GM03348 (cell line): ENCODE results near the gene ERP44.
A peak's percentile ranks its signal among the peaks of the same experiment; 100 is the strongest.
"Not testable (repeated sequence)": the region's sequence is repeated elsewhere in the genome, so short reads cannot be mapped to it uniquely, and the experiment has no call there.

Experiments used
- DNase-seq: peaks from one replicate; pipeline ENCODE4 v3.0.0; 2012; ENCODE audit warnings: low spot score

The ERP44 gene

DNA sequence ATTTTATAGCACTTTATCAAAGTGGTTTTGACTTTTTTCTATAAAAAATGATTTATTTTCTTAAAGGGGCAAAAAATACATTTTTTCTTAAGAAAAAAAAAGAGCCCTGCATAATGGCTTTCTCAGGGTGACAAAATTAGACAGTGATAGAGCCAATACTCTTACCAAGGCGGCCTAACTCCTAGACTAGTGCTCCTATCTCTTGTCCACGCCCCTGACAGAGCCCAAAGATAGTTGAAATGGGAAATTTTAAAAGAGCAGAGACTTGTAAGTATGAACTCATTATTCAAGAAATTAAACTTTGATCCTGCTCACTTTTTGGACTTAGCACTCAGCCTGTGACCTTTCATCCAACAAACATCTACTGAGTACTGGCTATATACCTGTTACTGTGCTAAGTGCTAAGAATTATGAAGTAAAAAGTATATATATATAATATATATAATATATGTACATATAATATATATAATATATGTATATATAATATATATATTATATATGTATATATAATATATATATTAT, 1.4 kb upstream of the ERP44 start:
- no peak for DNase-seq

DNA sequence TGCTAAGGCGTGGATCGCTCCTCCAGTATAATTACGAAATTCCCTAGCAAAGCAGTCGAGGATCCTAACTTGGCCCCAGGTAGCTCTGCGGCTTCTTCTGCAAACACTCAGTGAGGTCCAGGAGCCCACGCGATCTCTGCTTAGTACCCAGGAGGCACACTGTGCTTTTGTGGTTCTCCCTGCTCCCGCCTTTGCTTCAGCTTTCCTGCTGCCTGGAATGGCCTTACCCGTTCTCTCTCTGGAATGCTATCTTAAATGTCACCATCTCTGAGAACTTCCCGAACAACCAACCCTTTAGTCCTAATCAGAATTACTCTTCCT, 882 bp upstream of the ERP44 start:
- no peak for DNase-seq

DNA sequence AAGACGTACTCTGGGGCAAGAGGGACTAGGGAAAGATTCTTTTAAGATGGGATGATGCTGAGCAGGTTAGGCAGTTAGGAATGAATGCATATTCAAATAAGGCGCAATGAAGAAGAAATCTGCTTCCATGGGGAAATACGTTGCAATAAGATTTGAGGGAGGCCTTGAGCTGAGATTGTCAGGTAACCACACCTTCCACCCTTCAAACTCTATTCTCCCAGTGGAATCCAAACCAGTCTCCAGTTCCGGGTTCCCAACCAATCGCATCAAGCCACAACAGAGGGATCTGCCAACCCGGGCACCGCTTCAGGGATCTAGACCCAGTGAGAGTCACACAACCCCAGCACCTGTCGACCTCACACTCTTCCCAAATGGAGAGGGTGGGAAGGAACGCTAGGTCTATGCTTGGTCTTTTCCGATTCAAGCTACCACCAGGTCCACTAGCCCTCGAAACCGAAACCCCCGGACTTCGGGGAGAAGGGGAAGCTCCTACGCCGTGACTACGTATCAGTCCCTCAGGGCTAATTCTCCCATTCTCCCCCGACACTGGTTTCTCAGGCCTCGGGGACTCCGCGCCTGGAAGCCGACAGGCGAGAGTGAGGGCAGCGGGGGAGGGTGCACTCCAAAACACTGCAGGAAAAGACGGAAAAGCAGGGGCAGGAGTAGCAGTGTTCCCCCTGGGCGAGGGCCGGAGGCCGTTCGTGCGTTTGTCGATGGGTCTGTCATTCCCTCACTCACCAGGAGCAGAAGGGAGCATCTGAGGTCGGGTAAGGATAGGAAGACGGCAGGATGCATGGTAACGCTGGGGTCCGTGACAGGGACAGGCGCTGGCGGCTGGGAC, 534 bp downstream of the ERP44 start:
- peak; percentile 52 for DNase-seq

DNA sequence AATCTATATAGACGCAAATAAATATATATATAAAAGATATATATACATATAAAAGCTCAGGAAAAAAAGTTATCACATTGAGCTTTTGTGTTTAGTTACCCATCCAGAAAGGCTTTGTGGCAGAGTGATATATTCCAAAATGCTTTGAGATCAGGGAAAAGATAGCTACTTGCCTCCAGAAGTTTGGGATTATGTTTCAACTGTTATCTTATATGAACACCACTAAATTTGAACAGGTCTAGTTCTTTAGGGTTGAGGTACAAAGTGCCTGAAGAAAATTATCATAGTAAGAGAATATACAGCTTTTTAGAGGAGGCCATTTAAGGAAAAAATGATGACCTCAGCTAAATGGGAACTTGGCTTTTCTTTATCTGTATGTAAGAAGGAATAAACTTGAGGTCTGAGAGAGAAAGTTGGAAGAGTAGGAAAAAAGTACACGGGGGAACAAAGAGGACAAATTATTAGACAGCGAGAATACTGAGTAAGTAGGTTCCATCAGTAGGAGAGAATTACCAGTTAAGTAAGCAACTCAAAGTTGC, 2.4 kb downstream of the ERP44 start:
- no peak for DNase-seq

DNA sequence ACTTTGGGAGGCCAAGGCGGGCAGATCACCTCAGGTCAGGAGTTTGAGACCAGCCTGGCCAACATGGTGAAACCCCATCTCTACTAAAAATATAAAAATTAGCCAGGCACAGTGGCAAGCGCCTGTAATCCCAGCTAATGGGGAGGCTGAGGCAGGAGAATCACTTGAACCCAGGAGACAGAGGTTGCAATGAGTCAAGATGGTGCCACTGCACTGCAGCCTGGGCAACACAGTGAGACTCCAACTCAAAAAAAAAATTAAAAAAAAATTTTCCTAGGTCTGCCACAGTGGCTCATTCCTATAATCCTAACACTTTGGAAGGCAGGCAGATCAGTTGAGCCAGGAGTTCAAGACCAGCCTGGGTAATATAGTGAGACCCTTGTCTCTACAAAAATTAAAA, 4.4 kb downstream of the ERP44 start:
- DNase-seq = not testable (repeated sequence)

DNA sequence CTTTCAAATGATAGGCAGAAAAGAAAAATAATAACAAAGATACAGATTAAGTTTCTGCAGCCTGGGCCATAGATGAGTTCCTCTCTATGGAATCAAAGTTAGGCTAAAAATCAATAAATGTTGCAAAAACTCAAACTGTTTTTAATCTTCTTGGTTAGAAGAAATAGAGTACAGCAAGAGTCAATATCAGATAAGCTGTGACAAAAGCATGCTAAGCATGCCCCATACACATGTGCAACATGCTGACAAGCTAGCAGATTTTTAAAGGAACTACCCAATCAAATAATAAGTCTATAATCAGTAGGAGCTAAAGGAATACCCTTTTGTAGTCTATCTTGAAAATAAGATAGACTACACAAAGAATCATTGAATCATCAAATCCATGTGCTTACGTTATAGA, 6.7 kb downstream of the ERP44 start:
- DNase-seq = no peak

DNA sequence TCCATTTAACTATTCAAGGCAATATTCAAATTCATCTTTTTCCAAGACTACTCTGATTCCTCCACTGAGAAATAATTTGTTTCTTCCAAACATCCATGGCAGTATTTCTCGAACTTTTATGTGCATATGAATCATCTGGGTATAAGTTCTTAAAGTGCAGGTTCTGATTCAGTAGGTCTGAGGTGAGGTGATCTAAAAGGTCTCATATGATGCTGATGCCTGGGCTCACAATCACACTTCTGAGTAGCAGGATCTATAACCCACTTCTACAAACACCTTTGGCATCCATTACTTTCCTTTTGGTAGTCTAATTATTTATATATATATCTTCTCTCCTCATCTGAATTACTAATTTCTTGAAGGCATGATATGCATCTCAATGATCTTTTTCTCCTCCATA, 7.2 kb downstream of the ERP44 start:
- no peak for DNase-seq

DNA sequence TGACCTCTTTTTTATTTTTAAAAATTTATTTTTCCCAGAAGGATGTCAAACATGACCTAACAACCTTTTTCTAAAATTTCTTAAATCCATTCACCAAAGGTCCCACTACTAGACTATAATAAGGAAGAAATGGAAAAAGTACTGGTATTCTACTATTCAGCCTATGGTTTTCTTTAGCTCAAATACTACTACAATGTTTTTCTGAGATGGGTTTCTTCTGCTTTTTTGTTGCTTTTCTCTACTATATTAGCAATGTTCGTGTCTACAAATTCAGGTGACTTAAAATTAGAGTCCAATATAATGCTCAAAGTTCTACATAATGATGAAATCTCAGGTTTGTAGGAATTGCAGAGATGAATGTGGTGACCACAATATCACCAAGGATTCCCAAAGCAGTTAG, 7.9 kb downstream of the ERP44 start:
- DNase-seq = no peak

DNA sequence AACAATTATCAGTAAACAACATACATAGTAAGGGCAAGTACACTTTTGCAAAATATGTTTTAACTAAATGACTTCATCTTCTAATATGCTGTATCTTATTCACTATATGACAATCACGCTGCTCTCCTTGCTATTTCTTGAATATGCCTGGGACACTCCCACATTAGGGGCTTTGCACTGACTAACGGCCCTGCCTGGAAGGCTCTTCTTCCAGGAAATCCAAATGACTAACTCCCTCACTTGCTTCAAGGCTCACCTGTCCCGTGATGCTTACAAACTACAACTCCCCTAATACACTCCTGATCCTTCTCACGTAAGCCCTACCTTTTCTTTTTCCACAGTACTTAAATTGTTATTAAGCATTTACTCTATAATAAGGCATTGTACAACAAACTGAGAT, 10.6 kb downstream of the ERP44 start:
- DNase-seq = no peak

DNA sequence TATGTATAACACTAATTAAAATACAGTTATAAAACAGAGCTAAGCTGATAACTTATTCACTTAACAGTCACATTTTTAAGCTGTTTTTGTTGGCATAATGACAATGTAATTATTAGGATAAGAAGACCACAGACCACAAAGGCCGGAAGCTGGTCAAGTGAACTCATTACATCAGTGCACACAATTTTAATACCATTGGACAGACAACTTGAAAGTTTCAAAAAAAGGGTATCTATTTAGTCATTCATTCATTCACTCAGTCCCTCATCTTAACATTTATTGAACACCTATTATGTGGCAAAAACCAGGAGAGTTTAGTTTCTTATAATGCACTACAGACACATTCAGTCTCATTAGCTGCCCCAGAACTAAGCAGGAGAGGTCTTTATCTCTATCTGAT, 11.6 kb downstream of the ERP44 start:
- no peak for DNase-seq

DNA sequence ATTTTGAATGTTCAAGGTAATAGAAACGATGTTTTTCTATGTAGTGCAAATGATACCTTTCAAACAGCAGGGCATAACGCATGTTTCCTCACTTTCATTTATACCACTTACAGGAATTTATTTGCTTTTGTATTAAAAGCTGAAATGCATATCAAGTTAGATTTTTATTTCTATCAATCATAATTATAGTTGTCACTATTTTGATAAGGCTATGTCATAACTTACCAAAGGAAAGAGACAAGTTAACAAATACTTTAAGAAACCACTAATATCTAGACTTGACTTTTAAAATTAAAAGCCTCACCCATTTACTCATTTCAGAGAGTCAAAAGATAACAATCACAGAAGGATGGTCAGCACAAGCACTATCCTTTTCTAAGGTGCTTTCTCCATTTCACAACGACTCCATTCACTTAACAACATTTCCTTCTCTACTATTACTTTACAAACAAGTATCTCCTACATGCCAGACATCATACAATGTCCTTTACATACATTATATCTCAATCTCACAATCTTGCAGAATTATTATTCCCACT, 12.6 kb downstream of the ERP44 start:
- DNase-seq = no peak

DNA sequence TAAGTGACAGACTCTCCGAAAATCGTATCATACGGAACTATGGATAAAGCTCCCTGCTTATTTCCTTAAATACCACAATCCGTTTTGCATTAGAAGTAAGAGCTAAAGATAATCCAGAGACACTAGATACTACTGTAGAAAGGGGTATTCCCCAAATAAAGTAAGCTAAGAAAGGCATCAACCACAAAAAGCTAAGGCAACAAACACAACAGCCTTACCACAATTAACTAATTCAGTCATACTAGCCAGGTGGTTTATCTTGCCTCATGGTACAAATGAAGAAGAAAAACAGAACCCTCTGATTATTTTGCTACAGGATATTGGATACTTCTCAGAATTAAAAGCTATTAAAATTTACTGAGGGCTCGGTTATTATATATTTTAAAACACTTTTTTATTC, 14.1 kb downstream of the ERP44 start:
- DNase-seq = no peak

DNA sequence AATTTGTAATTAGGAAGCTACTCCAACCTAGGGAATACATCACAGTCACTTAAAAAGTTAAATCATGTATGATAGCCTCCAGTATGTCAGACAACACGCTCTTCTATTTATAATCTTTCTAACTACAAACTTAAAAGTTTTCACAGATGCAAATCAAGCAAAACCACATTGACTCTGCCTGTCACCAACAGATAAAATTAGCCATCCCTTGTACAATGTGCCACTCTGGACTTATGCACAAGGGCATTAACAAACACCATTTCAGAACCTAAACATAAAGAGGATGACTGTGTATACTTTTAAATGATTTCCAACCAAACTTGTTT, 14.7 kb downstream of the ERP44 start:
- DNase-seq = no peak

DNA sequence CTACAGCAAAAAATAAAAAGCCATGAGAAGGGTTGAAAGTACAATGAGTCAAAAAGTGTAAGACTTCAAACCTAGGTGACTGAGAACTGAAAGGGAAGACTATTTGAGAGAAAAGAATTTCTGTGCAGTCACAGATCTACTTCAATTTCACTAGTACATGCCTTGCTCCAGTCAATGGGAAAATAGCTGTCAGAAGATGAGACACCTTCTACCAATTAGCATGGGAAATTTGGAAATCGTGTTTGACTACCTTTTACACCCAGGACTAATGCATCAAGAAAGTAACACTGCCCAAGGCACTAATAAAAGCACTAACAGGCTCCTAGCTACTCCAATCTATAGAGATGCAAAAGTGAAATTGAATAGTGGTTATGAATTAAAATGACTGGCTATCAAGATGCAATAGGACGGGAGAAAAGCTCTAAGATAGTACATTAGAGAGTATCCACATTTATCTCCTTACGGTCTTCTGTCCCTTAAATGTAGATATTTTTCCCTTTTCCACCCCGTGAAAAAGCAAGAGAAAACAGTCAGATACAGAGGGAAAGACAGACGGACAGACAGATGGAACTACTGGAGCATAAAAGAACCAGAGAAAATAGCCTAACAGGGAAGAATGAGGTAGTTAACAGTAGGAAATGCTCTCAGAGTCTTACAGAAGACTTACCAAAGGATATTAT, 15.2 kb downstream of the ERP44 start:
- DNase-seq = no peak

DNA sequence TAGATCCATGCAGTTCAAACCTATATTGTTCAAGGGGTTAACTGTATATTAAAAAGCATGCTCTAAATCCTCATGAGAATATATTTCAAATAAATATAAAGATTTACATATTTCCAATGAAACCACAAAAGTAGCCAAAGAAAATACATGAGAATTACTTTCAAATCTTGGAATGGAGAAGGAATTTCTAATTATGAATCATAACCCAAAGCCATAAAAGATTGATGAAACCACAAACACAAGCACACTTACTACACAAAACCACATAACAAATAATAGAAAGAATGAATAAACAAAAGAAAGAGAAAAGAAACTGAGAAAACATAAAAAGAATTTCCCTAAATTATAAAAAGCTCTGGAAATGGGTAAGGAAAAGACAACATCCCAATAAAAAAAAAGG, 16.0 kb downstream of the ERP44 start:
- DNase-seq = peak; percentile 42

DNA sequence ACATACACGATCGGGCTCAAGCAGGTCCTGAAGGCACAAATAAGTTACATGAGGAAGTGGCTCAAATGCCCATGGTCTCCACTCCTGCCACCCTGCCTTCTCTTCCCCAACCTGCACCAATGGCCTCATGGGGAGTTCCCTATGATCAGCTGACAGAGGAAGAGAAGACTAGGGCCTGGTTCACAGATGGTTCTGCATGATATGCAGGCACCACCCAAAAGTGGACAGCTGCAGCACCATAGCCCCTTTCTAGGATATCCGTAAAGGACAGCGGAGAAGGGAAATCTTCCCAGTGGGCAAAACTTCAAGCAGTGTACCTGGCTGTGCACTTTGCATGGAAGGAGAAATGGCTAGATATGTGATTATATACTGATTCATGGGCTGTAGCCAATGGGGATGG, 22.5 kb downstream of the ERP44 start:
- DNase-seq = not testable (repeated sequence)

DNA sequence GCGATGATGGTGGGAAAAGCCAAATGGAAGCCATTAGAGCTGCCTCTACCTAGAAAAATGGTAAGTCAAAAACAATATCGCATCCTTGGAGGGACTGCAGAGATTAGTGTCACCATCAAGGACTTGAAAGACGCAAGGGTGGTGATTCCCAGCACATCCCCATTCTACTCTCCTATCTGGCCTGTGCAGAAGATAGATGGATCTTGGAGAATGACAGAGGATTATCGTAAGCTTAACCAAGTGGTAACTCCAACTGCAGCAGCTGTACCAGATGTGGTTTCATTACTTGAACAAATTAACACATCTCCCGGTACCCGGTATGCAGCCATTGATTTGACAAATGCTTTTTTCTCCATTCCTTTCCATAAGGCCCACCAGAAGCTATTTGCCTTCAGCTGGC, 23.8 kb downstream of the ERP44 start:
- DNase-seq = no peak

DNA sequence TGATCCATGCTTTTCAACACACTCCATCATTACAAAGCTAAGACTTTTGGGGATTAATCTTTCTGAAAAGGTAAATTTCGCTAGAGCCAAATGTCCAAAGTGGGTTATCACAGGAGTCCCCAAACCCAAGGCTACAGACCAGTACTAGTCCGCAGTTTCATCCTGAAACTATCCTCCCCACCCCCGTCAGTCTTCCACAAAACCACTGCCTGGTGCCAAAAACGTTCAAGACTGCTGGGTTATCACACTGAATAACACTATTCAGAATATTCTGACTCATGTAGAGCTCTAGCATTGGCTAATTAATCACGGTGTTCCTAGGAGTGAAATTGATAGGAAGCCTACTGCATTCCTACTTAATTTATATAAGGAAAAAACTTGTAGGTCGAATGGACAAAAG, 24.7 kb downstream of the ERP44 start:
- no peak for DNase-seq

DNA sequence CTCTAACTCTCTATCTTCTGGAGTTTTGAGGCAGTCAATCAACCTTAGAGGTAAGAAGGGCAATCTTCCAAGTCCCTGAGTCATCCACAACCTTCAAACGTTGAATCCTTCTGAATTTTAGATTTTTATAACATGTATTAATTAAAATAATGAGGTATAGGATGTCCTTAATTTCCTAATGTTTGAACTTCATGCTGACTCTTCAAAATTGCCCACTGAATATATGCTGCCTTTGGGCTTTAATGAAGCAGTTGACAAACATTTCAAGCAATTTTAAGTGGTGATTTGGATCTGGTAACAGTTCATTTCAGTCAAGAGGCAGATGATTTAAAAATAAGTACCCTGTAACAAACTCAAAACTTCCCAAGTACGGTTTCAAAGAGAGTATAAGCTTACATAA, 26.0 kb downstream of the ERP44 start:
- DNase-seq = no peak

DNA sequence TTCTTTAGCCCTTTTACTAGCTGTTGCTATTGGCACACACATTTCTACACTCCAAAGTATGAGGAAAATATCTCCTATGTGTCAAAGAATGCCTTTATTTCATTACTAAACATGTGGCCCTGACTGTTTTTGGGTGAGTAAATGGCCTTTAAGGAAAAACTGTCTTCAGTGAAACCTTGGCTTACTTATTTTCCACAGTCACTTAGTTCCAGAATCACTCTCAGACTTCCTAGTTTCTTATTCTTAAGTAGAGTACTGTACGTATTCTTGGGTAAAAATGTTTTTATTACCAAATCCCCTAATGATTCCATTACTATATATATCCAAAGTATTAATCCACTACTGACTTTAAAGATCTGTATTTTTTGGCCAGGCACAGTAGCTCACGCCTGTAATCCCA, 27.5 kb downstream of the ERP44 start:
- no peak for DNase-seq

DNA sequence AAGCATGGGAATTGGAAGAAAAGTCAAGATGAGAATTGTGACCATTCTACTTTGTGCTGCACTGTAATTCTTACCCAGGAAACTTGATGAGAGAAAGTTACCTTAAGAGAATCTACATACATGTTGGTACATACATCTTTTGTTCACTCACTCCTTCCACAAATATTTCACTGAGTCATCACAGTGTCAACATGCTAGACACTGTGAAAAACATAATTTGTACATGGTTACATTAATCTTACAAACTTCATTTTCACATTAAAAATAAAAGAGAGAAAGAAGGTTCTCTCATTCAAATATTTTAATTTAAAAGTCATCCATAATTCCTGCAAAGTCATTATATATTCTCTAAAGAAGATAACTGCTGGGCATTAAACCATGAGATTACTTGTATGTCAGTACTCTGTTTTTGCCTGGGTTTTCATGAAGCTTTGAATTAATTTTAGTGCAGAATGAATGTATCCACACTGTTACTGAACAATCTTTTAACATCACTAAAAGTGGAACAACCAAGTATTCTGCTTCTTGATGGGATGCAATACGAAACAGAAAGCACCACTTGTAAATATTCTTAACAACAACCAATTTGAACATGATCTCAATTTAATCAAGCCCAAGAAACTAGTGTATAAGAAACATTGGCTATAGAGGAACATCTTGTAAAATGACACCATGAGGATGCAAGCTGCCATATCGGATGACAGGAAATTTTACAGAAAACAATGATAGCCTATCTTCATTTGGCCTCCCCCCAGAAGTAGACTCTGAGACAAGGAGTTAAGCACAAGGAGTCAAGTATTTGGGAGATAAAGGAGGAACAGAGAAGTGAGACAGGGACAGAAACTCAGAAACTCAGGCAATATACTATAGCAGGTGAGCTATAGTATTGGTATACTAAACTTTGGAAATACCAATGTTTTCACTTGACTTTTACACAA, 28.4 kb downstream of the ERP44 start:
- DNase-seq = no peak

DNA sequence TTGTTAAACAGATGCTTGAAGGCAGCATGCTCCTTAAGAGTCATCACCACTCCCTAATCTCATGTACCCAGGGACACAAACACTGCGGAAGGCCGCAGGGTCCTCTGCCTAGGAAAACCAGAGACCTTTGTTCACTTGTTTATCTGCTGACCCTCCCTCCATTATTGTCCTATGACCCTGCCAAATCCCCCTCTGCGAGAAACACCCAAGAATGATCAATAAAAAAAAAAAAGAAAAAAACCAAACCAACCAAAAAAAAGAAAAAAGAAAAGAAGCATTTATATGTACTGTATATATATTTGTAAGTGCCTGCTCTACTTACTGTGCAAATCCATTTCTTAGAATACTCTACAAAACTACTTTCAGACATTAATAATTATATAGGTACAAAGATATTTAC, 29.7 kb downstream of the ERP44 start:
- not testable (repeated sequence) for DNase-seq
